Nucleus accumbens (tissue), 56 donors: ENCODE data around the gene MS4A5.
"Not testable (repeated sequence)": the region's sequence is repeated elsewhere in the genome, so short reads cannot be mapped to it uniquely, and the experiment has no call there.

Experiments used
- DNase-seq, 56 donors: peaks; one replicate each; lab custom pipeline; 2025; lab: John Stamatoyannopoulos, UW

The MS4A5 gene

GRCh38 chr11:60429272-60429671, at the start of gene MS4A5:
MS4A5 (plus strand) TSS chr11:60429572; CDS start chr11:60429675, 103 bp downstream.
- no peak for DNase-seq

DNA sequence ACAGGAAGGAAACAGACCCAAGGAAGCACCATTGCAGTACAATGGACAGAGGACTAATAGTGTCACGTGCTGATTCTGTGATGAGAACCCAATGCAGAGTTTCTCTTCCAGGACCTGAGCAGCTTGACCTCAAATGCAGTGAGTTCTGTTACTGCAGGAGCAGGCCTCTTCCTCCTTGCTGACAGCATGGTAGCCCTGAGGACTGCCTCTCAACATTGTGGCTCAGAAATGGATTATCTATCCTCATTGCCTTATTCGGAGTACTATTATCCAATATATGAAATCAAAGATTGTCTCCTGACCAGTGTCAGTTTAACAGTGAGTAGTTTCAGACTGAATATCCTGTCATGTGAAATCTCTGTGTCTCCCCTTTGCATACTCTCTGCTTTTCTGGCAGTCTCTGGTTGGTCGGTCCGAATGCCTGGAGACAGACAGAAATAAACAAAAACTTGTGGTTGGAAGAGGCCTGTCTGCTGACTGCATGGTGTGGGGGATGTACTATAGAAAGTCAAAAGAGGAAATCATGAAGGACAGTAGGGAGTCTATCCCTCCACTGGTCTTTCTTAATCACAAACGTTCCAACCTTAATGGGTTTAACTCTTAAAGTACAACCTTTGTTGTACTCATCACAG, 40.0 kb upstream of the MS4A5 start:
- DNase-seq, result no peak

GRCh38 chr11:60390419-60390818, 39.0 kb upstream of the MS4A5 start:
- no peak for DNase-seq

DNA sequence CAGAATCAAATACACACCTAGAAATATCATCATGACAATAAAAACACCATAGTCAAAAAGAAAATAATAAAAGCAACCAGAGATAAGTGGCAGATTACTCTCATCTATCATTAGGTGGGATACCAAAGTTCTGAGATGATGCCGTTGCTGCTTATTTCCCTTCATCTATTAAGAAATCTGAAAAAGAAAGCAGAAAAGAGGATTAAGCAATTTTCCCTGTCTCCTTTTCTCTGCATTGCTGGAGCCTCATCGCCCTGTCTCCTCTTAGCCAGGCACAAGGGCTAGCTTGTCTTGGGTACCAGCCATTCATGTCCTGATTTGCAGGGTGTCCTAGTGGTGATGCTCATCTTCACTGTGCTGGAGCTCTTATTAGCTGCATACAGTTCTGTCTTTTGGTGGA, 37.0 kb upstream of the MS4A5 start:
- no peak for DNase-seq

DNA sequence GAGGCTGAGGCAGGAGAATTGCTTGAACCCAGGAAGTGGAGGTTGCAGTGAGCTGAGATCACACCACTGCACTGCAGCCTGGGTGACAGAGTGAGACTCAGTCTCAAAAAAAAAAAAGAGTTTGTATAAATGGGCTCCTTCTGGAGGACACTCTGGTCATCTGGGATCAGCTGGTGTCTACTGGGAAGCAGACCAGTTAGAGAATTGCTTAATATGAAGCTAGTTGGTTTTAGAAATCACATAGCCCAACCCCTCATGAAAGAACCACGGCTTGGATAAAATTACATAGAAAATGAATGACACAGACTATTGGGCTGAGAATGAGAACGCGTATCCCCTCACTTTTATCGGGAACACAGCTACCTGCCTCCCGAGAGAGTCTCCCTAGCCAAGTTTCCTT, 36.4 kb upstream of the MS4A5 start:
- no peak for DNase-seq

- DNase-seq, result peak in 4 of 56 donors; percentile 4 to 11 (median 8)
Observed at GRCh38 chr11:60394666-60395380, 34.5 kb upstream of the MS4A5 start.

- no peak for DNase-seq
Observed at GRCh38 chr11:60396382-60396781, 33.0 kb upstream of the MS4A5 start, which contains the start of gene MS4A14. MS4A14 (plus strand) TSS chr11:60396459; CDS start chr11:60396579, 120 bp downstream.

DNA sequence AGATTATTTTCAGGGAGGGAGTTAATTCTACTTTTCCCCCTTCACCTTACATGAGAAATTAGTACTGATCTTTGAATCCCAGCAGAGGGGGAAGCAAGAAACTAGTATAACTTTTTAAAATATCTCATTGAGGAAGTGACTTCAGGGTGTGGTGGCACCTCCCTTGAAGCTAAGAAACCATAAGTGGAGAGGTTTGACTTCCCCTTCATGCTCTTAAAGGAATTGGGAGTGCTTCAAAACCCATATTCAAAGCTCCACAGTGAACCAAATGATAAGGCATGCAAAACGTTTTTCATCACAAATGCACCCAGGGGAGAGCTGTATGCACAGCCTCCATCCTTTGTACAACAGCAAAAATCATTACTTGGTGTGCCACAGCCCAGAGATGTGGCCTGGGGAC, 32.6 kb upstream of the MS4A5 start:
- DNase-seq, result no peak

DNA sequence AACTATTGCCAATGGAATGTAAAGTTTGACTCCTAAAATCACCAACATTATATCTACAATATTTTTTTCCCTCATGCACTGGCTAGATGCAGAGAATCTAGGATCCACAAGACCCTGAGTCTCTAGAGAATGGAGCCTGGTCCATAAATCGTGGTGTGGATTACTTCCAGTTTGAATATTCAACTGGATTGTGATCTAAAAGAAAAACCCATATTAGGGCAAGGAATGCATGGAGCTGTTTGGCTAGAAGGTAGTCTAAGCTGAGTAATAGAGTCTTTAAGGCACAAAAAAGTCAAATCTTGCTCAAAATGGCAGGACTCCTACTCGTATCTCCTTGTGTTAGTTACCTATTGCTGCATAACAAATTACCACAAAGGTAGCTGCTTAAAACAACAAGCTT, 9.4 kb upstream of the MS4A5 start:
- no peak for DNase-seq

DNA sequence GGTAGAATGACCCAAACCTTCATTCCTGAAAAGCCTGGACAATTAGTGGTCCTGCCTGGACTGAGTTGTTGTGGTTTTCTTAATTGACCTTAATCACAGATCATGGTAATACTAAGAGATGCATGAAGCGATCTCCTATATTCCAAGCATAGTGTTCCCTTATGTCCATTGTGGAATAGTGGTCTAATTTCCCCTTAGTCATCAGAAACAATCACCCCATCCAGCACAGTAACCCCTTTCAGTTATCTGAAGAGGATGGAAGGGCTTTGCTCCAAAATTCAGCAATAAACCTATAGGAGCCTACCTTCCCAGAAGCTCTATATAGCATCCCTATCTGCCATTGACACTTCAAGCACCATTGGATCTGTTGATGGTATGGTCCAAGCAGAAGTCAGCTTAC, 6.8 kb upstream of the MS4A5 start:
- no peak for DNase-seq

GRCh38 chr11:60428517-60428916, 855 bp upstream of the MS4A5 start:
- DNase-seq, result no peak

- DNase-seq, result no peak
Observed at GRCh38 chr11:60431251-60431650, 1.9 kb downstream of the MS4A5 start.

DNA sequence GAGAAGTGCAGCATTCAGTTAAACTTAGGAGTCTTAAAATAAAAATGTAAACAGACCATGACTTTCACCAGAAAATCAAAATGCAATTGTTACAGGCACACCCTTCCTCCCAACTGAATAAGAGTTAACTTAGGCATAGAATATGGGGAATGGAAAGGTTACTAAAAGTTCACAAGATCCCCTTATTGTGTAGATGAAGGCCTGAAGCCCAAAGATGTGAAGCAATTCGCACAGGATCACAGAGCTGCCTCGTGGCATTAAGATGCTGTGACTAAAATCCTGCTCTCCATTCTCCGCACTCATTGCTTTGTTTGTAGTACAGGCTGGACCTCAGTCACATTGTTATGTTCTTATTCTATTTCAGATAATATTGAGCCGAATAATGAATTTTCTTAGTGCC, 4.0 kb downstream of the MS4A5 start:
- no peak for DNase-seq

DNA sequence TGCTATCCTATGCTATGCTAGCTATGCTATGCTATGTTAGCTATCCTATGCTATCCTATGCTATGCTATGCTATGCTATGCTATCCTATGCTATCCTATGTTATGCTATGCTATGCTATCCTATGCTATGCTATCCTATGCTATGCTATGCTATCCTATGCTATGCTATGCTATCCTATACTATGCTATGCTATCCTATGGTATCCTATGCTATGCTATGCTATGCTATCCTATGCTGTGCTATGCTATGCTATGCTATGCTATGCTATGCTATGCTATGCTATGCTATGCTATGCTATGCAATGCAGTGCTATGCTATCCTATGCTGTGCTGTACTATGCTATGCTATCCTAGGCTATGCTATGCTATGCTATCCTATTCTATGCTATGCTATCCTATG, 17.7 kb downstream of the MS4A5 start:
- no peak for DNase-seq

- DNase-seq, result no peak
Observed at GRCh38 chr11:60447846-60448245, 18.5 kb downstream of the MS4A5 start.

DNA sequence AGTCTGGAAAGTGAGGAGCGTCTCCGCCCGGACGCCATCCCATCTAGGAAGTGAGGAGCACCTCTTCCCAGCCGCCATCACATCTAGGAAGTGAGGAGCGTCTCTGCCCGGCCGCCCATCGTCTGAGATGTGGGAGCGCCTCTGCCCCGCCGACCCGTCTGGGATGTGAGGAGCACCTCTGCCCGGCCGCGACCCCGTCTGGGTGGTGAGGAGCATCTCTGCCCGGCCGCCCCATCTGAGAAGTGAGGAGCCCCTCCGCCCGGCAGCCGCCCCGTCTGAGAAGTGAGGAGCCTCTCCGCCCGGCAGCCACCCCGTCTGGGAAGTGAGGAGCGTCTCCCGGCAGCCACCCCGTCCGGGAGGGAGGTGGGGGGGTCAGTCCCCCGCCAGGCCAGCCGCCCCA, 21.8 kb downstream of the MS4A5 start:
- DNase-seq, result not testable (repeated sequence)

GRCh38 chr11:60454212-60454611, 24.8 kb downstream of the MS4A5 start:
- DNase-seq, result no peak

GRCh38 chr11:60455531-60456042, 26.2 kb downstream of the MS4A5 start, which contains the start of gene MS4A1:
MS4A1 (plus strand) TSS chr11:60455847; CDS start chr11:60462375, 6,528 bp downstream.
- DNase-seq, result no peak

GRCh38 chr11:60457576-60457975, 28.2 kb downstream of the MS4A5 start:
- no peak for DNase-seq

- no peak for DNase-seq
Observed at GRCh38 chr11:60459345-60459744, 30.0 kb downstream of the MS4A5 start.

DNA sequence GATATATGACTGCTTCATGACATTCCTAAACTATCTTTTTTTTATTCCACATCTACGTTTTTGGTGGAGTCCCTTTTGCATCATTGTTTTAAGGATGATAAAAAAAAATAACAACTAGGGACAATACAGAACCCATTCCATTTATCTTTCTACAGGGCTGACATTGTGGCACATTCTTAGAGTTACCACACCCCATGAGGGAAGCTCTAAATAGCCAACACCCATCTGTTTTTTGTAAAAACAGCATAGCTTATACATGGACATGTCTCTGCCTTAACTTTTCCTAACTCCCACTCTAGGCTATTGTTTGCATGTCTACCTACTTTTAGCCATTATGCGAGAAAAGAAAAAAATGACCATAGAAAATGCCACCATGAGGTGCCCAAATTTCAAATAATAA, 39.5 kb downstream of the MS4A5 start:
- no peak for DNase-seq

- no peak for DNase-seq
Observed at GRCh38 chr11:60469723-60470122, 40.4 kb downstream of the MS4A5 start.
